SU-DHL-6 (cell line): ENCODE data around the gene CIAO2A.

Experiments used
- H2AFZ ChIP-seq: fragments of 200-600 bp; sonication (generic); 2 replicates; pipeline ENCODE4 v1.6.1; 2014; ENCODE audit warnings: low read depth, mild to moderate bottlenecking, moderate library complexity, mixed read lengths, antibody characterized with exemption, low read length; ENCODE audit not compliant: severe bottlenecking
- H3F3A ChIP-seq: fragments of 200-600 bp; shearing (Covaris generic); 2 replicates; pipeline ENCODE4 v1.6.0; 2016; ENCODE audit warnings: antibody characterized with exemption, mild to moderate bottlenecking; ENCODE audit not compliant: insufficient read depth
- H3K27ac ChIP-seq: fragments of 200-600 bp; sonication (generic); 2 replicates; pipeline ENCODE4 v1.5.1; 2016; ENCODE audit warnings: low read depth, mild to moderate bottlenecking, low read length, moderate library complexity, mixed read lengths
- H3K27me3 ChIP-seq: fragments of 200-600 bp; sonication (generic), shearing (Covaris generic); 2 replicates; pipeline ENCODE4 v1.6.0; 2014; ENCODE audit warnings: mild to moderate bottlenecking, low read length
- H3K36me3 ChIP-seq: fragments of 200-600 bp; sonication (generic); 2 replicates; pipeline ENCODE4 v1.6.1; 2014; ENCODE audit warnings: mild to moderate bottlenecking, low read length, mixed read lengths
- H3K4me2 ChIP-seq: fragments of 300-600, 200-600 bp; shearing (Covaris generic), sonication (generic); 2 replicates; pipeline ENCODE4 v1.6.0; 2014; ENCODE audit warnings: low read length, low read depth, mild to moderate bottlenecking; ENCODE audit not compliant: poor library complexity, severe bottlenecking
- H3K4me3 ChIP-seq: fragments of 200-600 bp; sonication (generic); 2 replicates; pipeline ENCODE4 v1.5.1; 2014; ENCODE audit warnings: antibody characterized with exemption, low read length, mild to moderate bottlenecking, mixed read lengths; ENCODE audit not compliant: insufficient read depth, poor library complexity, severe bottlenecking
- H3K79me2 ChIP-seq: fragments of 200-600 bp; sonication (generic); 2 replicates; pipeline ENCODE4 v1.6.1; 2014; ENCODE audit warnings: mild to moderate bottlenecking, low read length, moderate library complexity; ENCODE audit not compliant: insufficient read depth
- H3K9ac ChIP-seq: fragments of 200-600 bp; sonication (generic); 2 replicates; pipeline ENCODE4 v1.7.0; 2014; ENCODE audit warnings: mild to moderate bottlenecking, low read length
- H3K9me2 ChIP-seq: fragments of 200-600 bp; sonication (generic); replicated peaks from 2 replicates; pipeline ENCODE4 v1.6.1; 2014; ENCODE audit warnings: low read length; ENCODE audit not compliant: insufficient read depth
- H3K9me3 ChIP-seq: fragments of 200-600 bp; sonication (generic); 2 replicates; pipeline ENCODE4 v1.6.1; 2014; ENCODE audit warnings: low read length, mixed read lengths; ENCODE audit not compliant: insufficient read depth
- H4K20me1 ChIP-seq: fragments of 200-600 bp; sonication (generic); 2 replicates; pipeline ENCODE4 v1.6.1; 2014; ENCODE audit warnings: low read depth, mild to moderate bottlenecking, antibody characterized with exemption, low read length, moderate library complexity, mixed read lengths
- CTCF ChIP-seq: fragments of 200-600 bp; sonication (generic); IDR thresholded peaks from one replicate; pipeline ENCODE4 v1.5.1; 2017; ENCODE audit warnings: antibody characterized with exemption, mild to moderate bottlenecking, low read length, moderate library complexity; ENCODE audit not compliant: insufficient read depth, poor library complexity, severe bottlenecking
- EZH2phosphoT487 ChIP-seq: fragments of 200-600 bp; sonication (generic), shearing (Covaris generic); conservative IDR thresholded peaks from 2 replicates; pipeline ENCODE4 v1.6.1; 2018; ENCODE audit warnings: mild to moderate bottlenecking, antibody characterized with exemption, low read length, moderate library complexity, mixed read lengths

CIAO2A gene

GRCh38 chr15:64134345-64134829, 40.7 kb upstream of the CIAO2A start:
- Histone ChIP-seq H3K4me2 (no peak overlapping the region), H3K27ac (no peak overlapping the region), H3F3A (no peaks in the 10 kb centered on the region), H3K27me3 (no peaks in the 10 kb centered on the region), H3K4me3 (no peak overlapping the region), H3K9ac (no peak overlapping the region), H2AFZ (no peak overlapping the region), H3K9me3 (no peaks in the 10 kb centered on the region), H4K20me1 (no peaks in the 10 kb centered on the region), H3K9me2 (no peaks in the 10 kb centered on the region), H3K36me3 (peaks cover 3% of the 10 kb centered on the region; the same call in 1 of the 2 replicates), H3K79me2 (no peaks in the 10 kb centered on the region)
- TF ChIP-seq CTCF (no peak), EZH2phosphoT487 (no peak)

- Histone ChIP-seq H3K4me2 (no peak overlapping the region), H4K20me1 (no peaks in the 10 kb centered on the region)
These were observed 40.1 kb upstream of the CIAO2A start for GRCh38 chr15:64133623-64134344.

GRCh38 chr15:64132217-64132616, 38.6 kb upstream of the CIAO2A start:
- Histone ChIP-seq H3K36me3 (peaks cover 14% of the 10 kb centered on the region; the same call in 1 of the 2 replicates), H4K20me1 (no peaks in the 10 kb centered on the region), H3K9ac (no peak overlapping the region), H3F3A (no peaks in the 10 kb centered on the region), H3K4me3 (no peak overlapping the region), H2AFZ (no peak overlapping the region), H3K27ac (no peak overlapping the region), H3K9me2 (no peaks in the 10 kb centered on the region), H3K27me3 (no peaks in the 10 kb centered on the region), H3K4me2 (no peak overlapping the region), H3K79me2 (no peaks in the 10 kb centered on the region), H3K9me3 (no peaks in the 10 kb centered on the region)
- TF ChIP-seq EZH2phosphoT487 (no peak), CTCF (no peak)

More at GRCh38 chr15:64133623-64134344, 40.1 kb upstream of the CIAO2A start:
- no peak overlapping the region for H3K4me3 ChIP-seq
- no peak overlapping the region for H2AFZ ChIP-seq
- TF ChIP-seq EZH2phosphoT487: no peak
- no peak for TF ChIP-seq CTCF
- no peaks in the 10 kb centered on the region for H3F3A ChIP-seq
- no peaks in the 10 kb centered on the region for H3K9me3 ChIP-seq
- H3K9ac ChIP-seq: no peak overlapping the region
- peaks cover 3% of the 10 kb centered on the region; the same call in 1 of the 2 replicates for H3K36me3 ChIP-seq
- H3K27ac ChIP-seq: no peak overlapping the region
- H3K9me2 ChIP-seq: no peaks in the 10 kb centered on the region
- no peaks in the 10 kb centered on the region for H3K27me3 ChIP-seq
- no peaks in the 10 kb centered on the region for H3K79me2 ChIP-seq
